M059J (cell line): Measurements from ENCODE around the gene AFAP1. TPM values are rescaled to one million over a fixed set of nuclear protein-coding genes. Genes with fewer than 3 reads are reported as not detected.
"Not testable (repeated sequence)": the region's sequence is repeated elsewhere in the genome, so short reads cannot be mapped to it uniquely, and the experiment has no call there.

Source experiments
- DNase-seq: peaks from one replicate; pipeline ENCODE4 v3.0.0-alpha.2; 2012; ENCODE audit warnings: low read depth
- total RNA-seq: library from RNA; depleted of rRNA; stranded (reverse); fragments of >200 nt; shearing (Covaris generic); gene quantifications from 2 replicates; pipeline ENCODE4 v1.2.3, GENCODE V29; 2014

The AFAP1 gene
- total RNA-seq, 1 experiment from 2014 or later, result 53.8 TPM

GRCh38 chr4:7918187-7918586 lies 21.5 kb downstream of the AFAP1 start:
- not testable (repeated sequence) for DNase-seq

GRCh38 chr4:7917669-7918068 lies 22.0 kb downstream of the AFAP1 start:
- DNase-seq, result no peak

- no peak for DNase-seq
These were observed 23.8 kb downstream of the AFAP1 start for GRCh38 chr4:7915875-7916242.

- DNase-seq, result peak; percentile 62
These were observed 26.8 kb downstream of the AFAP1 start for GRCh38 chr4:7912826-7913225.

- no peak for DNase-seq
These were observed 28.6 kb downstream of the AFAP1 start for GRCh38 chr4:7910952-7911578.

- DNase-seq, result no peak
These were observed 29.3 kb downstream of the AFAP1 start for GRCh38 chr4:7910263-7910896.

- no peak for DNase-seq
These were observed 30.0 kb downstream of the AFAP1 start for GRCh38 chr4:7909463-7910262.

- no peak for DNase-seq
These were observed 31.0 kb downstream of the AFAP1 start for GRCh38 chr4:7908668-7909067.

GRCh38 chr4:7907142-7907541 lies 32.5 kb downstream of the AFAP1 start:
- DNase-seq, result no peak

GRCh38 chr4:7906171-7906701 lies 33.4 kb downstream of the AFAP1 start:
- DNase-seq, result no peak

- DNase-seq, result peak; percentile 62
These were observed 34.4 kb downstream of the AFAP1 start for GRCh38 chr4:7904952-7905915.

- DNase-seq, result no peak
These were observed 35.7 kb downstream of the AFAP1 start for GRCh38 chr4:7903791-7904516.

GRCh38 chr4:7902826-7903225 lies 36.8 kb downstream of the AFAP1 start:
- DNase-seq, result no peak

- no peak for DNase-seq
These were observed 37.5 kb downstream of the AFAP1 start for GRCh38 chr4:7902101-7902553.

- DNase-seq, result no peak
These were observed 38.3 kb downstream of the AFAP1 start for GRCh38 chr4:7901311-7901885.

GRCh38 chr4:7900334-7900909 lies 39.2 kb downstream of the AFAP1 start:
- no peak for DNase-seq

GRCh38 chr4:7899184-7899869 lies 40.3 kb downstream of the AFAP1 start:
- no peak for DNase-seq

- no peak for DNase-seq
These were observed 41.3 kb downstream of the AFAP1 start for GRCh38 chr4:7898385-7898784.

- DNase-seq, result peak; percentile 60
These were observed 41.9 kb downstream of the AFAP1 start for GRCh38 chr4:7897811-7898210.
